Breast epithelium (tissue), 4 donors: ENCODE measurements around the gene MMAB. TPM values are rescaled to one million over a fixed set of nuclear protein-coding genes. Genes with fewer than 3 reads are reported as not detected.

Experiments used
- DNase-seq, 2 donors: peaks; one replicate each; pipeline ENCODE4 v3.0.0-alpha.2; 2019; ENCODE audit warnings: low spot score in 2 of 2
- H3K27ac ChIP-seq, 2 donors: fragments of 200-600 bp; sonication (generic) in 1 of 2; one replicate each; pipeline ENCODE4 v1.5.1; 2016 to 2019; ENCODE audit warnings: mild to moderate bottlenecking in 1 of 2
- H3K27me3 ChIP-seq, 2 donors: fragments of 200-600 bp; sonication (generic) in 1 of 2; one replicate each; pipeline versions ENCODE4 v1.5.1 to v1.6.0; 2017 to 2019; ENCODE audit warnings: control low read depth in 1 of 2, mild to moderate bottlenecking in 1 of 2
- H3K36me3 ChIP-seq: fragments of 200-600 bp; one replicate; pipeline ENCODE4 v1.5.1; 2019
- H3K4me1 ChIP-seq, 2 donors: fragments of 200-600 bp; sonication (generic); one replicate each; pipeline ENCODE4 v1.5.1; 2016 to 2019; ENCODE audit warnings: control low read depth in 1 of 2
- H3K4me3 ChIP-seq, 3 donors: fragments of 200-600 bp; sonication (generic); 1 replicate in 2 of 3; 2 replicates in 1 of 3; pipeline ENCODE4 v1.5.1; 2016 to 2019; ENCODE audit warnings: mild to moderate bottlenecking in 3 of 3, moderate library complexity in 2 of 3
- H3K9me3 ChIP-seq, 2 donors: fragments of 200-600 bp; sonication (generic) in 1 of 2; one replicate each; pipeline ENCODE4 v1.5.1; 2016 to 2019; ENCODE audit warnings: control low read depth in 1 of 2
- CTCF ChIP-seq, 3 donors: fragments of 450-650 bp; IDR thresholded peaks; one replicate each; pipeline ENCODE4 v1.5.1; 2016 to 2017; ENCODE audit warnings: antibody characterized with exemption in 3 of 3, mild to moderate bottlenecking in 3 of 3, moderate library complexity in 3 of 3
- POLR2A ChIP-seq: fragments of 450-650 bp; IDR thresholded peaks from one replicate; pipeline ENCODE4 v1.6.1; 2016; ENCODE audit warnings: antibody characterized with exemption, mild to moderate bottlenecking, moderate library complexity
- POLR2AphosphoS5 ChIP-seq, 3 donors: sonication (generic); formaldehyde crosslinking; IDR thresholded peaks; one replicate each; pipeline ENCODE4 v1.6.1; 2017; ENCODE audit warnings: antibody characterized with exemption in 3 of 3
- intact Hi-C: fragments of 100-400 bp; cut with DNase I; formaldehyde crosslinking; loops from one replicate; pipeline ENCODE4 v1.15.1; 2023; ENCODE audit warnings: low total_unique reads
- total RNA-seq, 3 donors: library from RNA; depleted of rRNA; stranded (reverse); fragments of >200 nt; gene quantifications; one replicate each; pipeline ENCODE4 v1.1.0, GENCODE V29; 2016

The MMAB gene
- total RNA-seq, 3 donors from 2014 or later = 23.9 to 29.1 (median 28.6) TPM

- Histone ChIP-seq H3K27ac (no peak overlapping the region), H3K27me3 (no peaks in the 10 kb centered on the region), H3K9me3 (no peaks in the 10 kb centered on the region), H3K4me1 (peaks cover 0 to 4% of the 10 kb centered on the region in 2 donors), H3K4me3 (no peak overlapping the region), H3K36me3 (no peaks in the 10 kb centered on the region)
- no peak for DNase-seq
- TF ChIP-seq CTCF (IDR thresholded peaks at IDR 0.05) = no peak
- TF ChIP-seq POLR2A = no peak
- no peak for TF ChIP-seq POLR2AphosphoS5 (IDR thresholded peaks at IDR 0.05)
- intact Hi-C loops = loop anchor here (5.0 kb wide), 1 partner anchor 182 kb away; no protein-coding TSS in a partner anchor
Measured at GRCh38 chr12:109595321-109595902, 22.1 kb upstream of the MMAB start.

DNA sequence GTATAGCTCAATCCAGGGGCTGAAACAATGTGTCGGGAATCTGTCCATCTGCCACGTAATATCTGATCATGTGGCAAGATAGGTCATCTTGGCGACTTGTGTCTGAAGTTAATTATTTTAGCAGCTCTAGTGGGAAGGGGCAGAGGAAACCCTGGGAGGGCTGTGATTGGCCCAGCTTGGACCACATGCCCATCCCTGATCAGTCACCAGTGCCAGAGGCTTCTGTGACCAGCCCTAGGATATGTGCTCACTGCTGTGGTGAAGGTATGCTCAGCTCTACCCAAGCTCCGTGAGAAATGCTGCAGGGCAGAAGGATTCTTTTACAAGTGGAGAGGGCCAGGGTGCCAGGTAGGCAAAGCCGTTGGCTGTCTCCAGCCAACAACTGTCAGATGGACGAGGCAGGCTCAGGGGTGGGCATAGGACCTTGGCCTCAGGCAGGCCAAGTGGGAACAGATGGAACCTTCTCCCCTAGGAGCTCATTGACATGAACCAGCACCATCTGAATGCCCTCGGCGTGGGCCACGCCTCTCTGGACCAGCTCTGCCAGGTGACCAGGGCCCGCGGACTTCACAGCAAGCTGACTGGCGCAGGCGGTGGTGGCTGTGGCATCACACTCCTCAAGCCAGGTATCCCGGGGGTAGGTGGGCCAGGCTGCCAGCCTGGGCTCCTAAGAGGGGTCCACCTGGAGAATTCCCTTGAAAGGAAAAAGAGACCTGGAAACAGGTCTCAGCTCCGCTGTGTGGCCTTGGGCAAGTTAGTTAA is 21.4 kb upstream of the MMAB start:
- Histone ChIP-seq H3K4me3 (no peak overlapping the region), H3K4me1 (peaks cover 0 to 4% of the 10 kb centered on the region in 2 donors), H3K36me3 (no peaks in the 10 kb centered on the region), H3K9me3 (no peaks in the 10 kb centered on the region), H3K27me3 (no peaks in the 10 kb centered on the region), H3K27ac (no peak overlapping the region)
- no peak for TF ChIP-seq POLR2AphosphoS5 (IDR thresholded peaks at IDR 0.05)
- intact Hi-C loops = loop anchor here (5.0 kb wide), 1 partner anchor 183 kb away; no protein-coding TSS in a partner anchor
- no peak for DNase-seq

DNA sequence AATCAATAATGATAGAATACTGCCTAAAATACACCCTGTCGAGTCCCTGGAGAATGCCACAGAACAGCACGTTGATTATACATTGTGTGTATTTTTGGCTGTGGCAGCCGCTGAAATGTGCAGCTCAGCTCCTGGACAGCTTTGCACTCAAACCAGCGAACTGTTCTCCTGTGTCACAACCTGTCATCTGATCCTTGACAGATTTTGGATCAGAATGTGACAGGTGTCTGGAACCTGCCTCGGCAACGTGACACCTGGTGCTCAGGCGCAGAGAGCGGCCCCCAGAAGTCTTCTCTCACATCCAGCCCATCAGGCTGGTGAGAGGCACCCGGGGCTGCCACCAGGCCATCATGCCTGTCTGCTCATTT is 19.6 kb upstream of the MMAB start:
- intact Hi-C loops = no loop called here
- no peaks in the 10 kb centered on the region for H3K9me3 ChIP-seq
- H3K4me3 ChIP-seq = no peak overlapping the region
- TF ChIP-seq POLR2AphosphoS5 (IDR thresholded peaks at IDR 0.05) = no peak
- TF ChIP-seq POLR2A = no peak
- no peak for TF ChIP-seq CTCF (IDR thresholded peaks at IDR 0.05)
- no peaks in the 10 kb centered on the region for H3K27me3 ChIP-seq
- no peak for DNase-seq
- H3K27ac ChIP-seq = no peak overlapping the region
- peaks cover 0 to 2% of the 10 kb centered on the region in 2 donors for H3K4me1 ChIP-seq
- H3K36me3 ChIP-seq = no peaks in the 10 kb centered on the region

DNA sequence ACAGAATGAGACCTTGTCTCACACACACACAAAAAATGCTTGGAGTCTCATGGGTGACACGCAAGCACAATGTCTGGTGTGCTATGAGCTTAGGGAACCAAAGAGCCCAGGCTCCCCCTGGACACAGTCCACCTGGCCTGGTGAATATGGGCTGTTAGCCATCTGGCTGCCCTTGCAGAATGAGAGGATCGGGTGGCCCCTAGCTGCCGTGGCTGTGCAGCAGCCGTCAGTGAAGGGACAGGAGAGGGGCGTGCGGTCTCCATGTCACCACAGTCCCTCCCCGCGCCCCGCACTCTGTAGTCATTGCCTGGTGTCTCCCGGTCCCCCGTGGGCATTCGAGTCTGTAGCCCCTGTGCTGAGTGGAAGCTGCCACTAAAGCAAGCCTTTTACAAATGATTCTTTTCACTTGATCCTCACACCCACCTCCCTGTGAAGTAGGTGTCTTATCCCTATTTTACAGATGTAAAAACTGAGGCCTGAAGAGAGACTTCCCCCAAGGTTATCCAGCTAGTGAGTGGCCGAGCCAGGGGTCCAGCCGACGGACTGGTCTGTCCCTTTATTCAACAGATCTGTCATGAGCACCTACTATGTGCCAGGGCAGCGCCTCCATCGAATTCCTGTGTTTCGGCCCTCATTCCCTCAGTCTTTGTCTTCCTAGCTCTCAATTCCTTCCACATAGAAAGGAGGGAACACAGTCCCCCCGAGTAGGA is 19.0 kb upstream of the MMAB start:
- intact Hi-C loops = no loop called here
- Histone ChIP-seq H3K27me3 (no peaks in the 10 kb centered on the region), H3K9me3 (no peaks in the 10 kb centered on the region), H3K27ac (no peak overlapping the region), H3K4me3 (no peak overlapping the region), H3K4me1 (no peaks in the 10 kb centered on the region), H3K36me3 (no peaks in the 10 kb centered on the region)
- no peak for TF ChIP-seq POLR2A
- TF ChIP-seq CTCF (IDR thresholded peaks at IDR 0.05) = no peak
- TF ChIP-seq POLR2AphosphoS5 (IDR thresholded peaks at IDR 0.05) = no peak
- DNase-seq = no peak

DNA sequence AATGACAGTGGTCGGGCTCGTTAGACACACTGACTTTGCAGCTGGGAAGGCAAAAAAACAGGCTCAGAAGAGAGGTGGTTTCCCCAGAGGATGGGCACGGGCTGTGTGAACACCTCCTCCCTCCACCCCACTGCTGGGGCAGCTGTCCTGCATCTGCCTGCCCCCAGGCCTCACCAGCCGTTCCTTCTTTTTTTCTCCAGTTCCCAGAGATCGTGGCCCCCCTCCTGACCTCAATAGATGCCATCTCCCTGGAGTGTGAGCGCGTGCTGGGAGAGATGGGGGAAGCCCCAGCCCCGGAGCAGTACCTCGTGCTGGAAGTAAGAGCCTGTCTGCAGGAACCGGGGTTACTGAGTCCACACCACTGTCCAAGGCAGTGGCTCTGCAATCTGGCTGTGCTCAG is 17.7 kb upstream of the MMAB start:
- intact Hi-C loops = no loop called here

More for the DNA sequence above, 17.7 kb upstream of the MMAB start:
- TF ChIP-seq POLR2A = no peak
- TF ChIP-seq POLR2AphosphoS5 (IDR thresholded peaks at IDR 0.05) = no peak
- no peak for TF ChIP-seq CTCF (IDR thresholded peaks at IDR 0.05)
- Histone ChIP-seq H3K27ac (no peak overlapping the region), H3K36me3 (no peaks in the 10 kb centered on the region), H3K9me3 (no peaks in the 10 kb centered on the region), H3K4me1 (no peaks in the 10 kb centered on the region), H3K4me3 (no peak overlapping the region), H3K27me3 (no peaks in the 10 kb centered on the region)
- no peak for DNase-seq
